ENCODE results near the gene IL10RB.

- no peak for TF ChIP-seq FOXP1 (IDR thresholded peaks at IDR 0.05)
- TF ChIP-seq FOXP1 (CRISPR knock-in tag; IDR thresholded peaks at IDR 0.05), result no peak
- no peak for TF ChIP-seq CTCF (CRISPR knock-in tag; IDR thresholded peaks at IDR 0.05)
- TF ChIP-seq EZH2 (conservative IDR thresholded peaks at IDR 0.05; ENCODE audit: low read depth, low read length), result no peak
- TF ChIP-seq ZNF224 (CRISPR knock-in tag; IDR thresholded peaks at IDR 0.05), result no peak
- no peak for TF ChIP-seq REST (IDR thresholded peaks at IDR 0.05; ENCODE audit: borderline replicate concordance in 1 of 2, low read depth in 1 of 2, low read length in 2 of 2)
- TF ChIP-seq ZNF10 (CRISPR knock-in tag; IDR thresholded peaks at IDR 0.05; ENCODE audit: borderline replicate concordance, low read depth), result no peak
- no peak for TF ChIP-seq CREB1 (IDR thresholded peaks at IDR 0.05)
- TF ChIP-seq CREB1 (CRISPR knock-in tag; IDR thresholded peaks at IDR 0.05), result no peak
- TF ChIP-seq ZNF317 (CRISPR knock-in tag; IDR thresholded peaks at IDR 0.05), result no peak
- no peak for TF ChIP-seq HOXA7 (CRISPR knock-in tag; IDR thresholded peaks at IDR 0.05)
- no peak for TF ChIP-seq PRDM4 (CRISPR knock-in tag; IDR thresholded peaks at IDR 0.05; ENCODE audit: borderline replicate concordance)
- TF ChIP-seq NFE2L2 (IDR thresholded peaks at IDR 0.05; ENCODE audit: low read length), result no peak
- no peak for TF ChIP-seq CHD4 (IDR thresholded peaks at IDR 0.05; ENCODE audit: borderline replicate concordance, low read length)
- TF ChIP-seq POLR2A (IDR thresholded peaks at IDR 0.05; ENCODE audit: insufficient read depth in 1 of 2, low read depth in 2 of 2, low read length in 2 of 2), result no peak
Observed at GRCh38 chr21:33229099-33229783, 36.9 kb upstream of the IL10RB start.
